ENCODE results near the gene NARS2.
"Not testable (repeated sequence)": the region's sequence is repeated elsewhere in the genome, so short reads cannot be mapped to it uniquely, and the experiment has no call there.

The NARS2 gene

GRCh38 chr11:78540256-78540655 lies 34.4 kb downstream of the NARS2 start:
- DNase-seq, result no peak

GRCh38 chr11:78539506-78539905 lies 35.2 kb downstream of the NARS2 start:
- no peak for DNase-seq

GRCh38 chr11:78536933-78537332 lies 37.7 kb downstream of the NARS2 start:
- no peak for DNase-seq

- no peak for DNase-seq
Measured at GRCh38 chr11:78535920-78536319, 38.7 kb downstream of the NARS2 start.

- DNase-seq, result no peak
Measured at GRCh38 chr11:78535027-78535426, 39.6 kb downstream of the NARS2 start.

- DNase-seq, result no peak
Measured at GRCh38 chr11:78533399-78533798, 41.3 kb downstream of the NARS2 start.

GRCh38 chr11:78532991-78533390 lies 41.7 kb downstream of the NARS2 start:
- DNase-seq, result no peak

- DNase-seq, result no peak
Measured at GRCh38 chr11:78526497-78527146, 48.0 kb downstream of the NARS2 start.

- DNase-seq, result no peak
Measured at GRCh38 chr11:78525720-78526119, 48.9 kb downstream of the NARS2 start.

- no peak for DNase-seq
Measured at GRCh38 chr11:78520230-78520629, 54.4 kb downstream of the NARS2 start.

GRCh38 chr11:78516281-78516680 lies 58.4 kb downstream of the NARS2 start:
- DNase-seq, result no peak

- DNase-seq, result no peak
Measured at GRCh38 chr11:78514922-78515502, 59.7 kb downstream of the NARS2 start.

- DNase-seq, result not testable (repeated sequence)
Measured at GRCh38 chr11:78513085-78513484, 61.6 kb downstream of the NARS2 start.

- DNase-seq, result no peak
Measured at GRCh38 chr11:78510597-78510996, 64.1 kb downstream of the NARS2 start.

GRCh38 chr11:78510025-78510596 lies 64.6 kb downstream of the NARS2 start:
- no peak for DNase-seq

GRCh38 chr11:78504708-78505107 lies 70.0 kb downstream of the NARS2 start:
- no peak for DNase-seq

- DNase-seq, result no peak
Measured at GRCh38 chr11:78504181-78504580, 70.5 kb downstream of the NARS2 start.

GRCh38 chr11:78499971-78500370 lies 74.7 kb downstream of the NARS2 start:
- DNase-seq, result no peak

- DNase-seq, result no peak
Measured at GRCh38 chr11:78497293-78497692, 77.4 kb downstream of the NARS2 start.

- DNase-seq, result no peak
Measured at GRCh38 chr11:78493413-78493975, 81.2 kb downstream of the NARS2 start.

- no peak for DNase-seq
Measured at GRCh38 chr11:78492973-78493372, 81.7 kb downstream of the NARS2 start.

- no peak for DNase-seq
Measured at GRCh38 chr11:78489184-78489583, 85.5 kb downstream of the NARS2 start.

- no peak for DNase-seq
Measured at GRCh38 chr11:78478536-78478935, 96.1 kb downstream of the NARS2 start.

GRCh38 chr11:78476066-78476465 lies 98.6 kb downstream of the NARS2 start:
- DNase-seq, result no peak
